NCI-H2196 (cell line): ENCODE results near the gene CRPPA.
"Not testable (repeated sequence)": the region's sequence is repeated elsewhere in the genome, so short reads cannot be mapped to it uniquely, and the experiment has no call there.

Experiments
- DNase-seq: peaks from one replicate; lab custom pipeline; 2025; ENCODE audit not compliant: unreplicated experiment; lab: John Stamatoyannopoulos, UW

The CRPPA gene

DNA sequence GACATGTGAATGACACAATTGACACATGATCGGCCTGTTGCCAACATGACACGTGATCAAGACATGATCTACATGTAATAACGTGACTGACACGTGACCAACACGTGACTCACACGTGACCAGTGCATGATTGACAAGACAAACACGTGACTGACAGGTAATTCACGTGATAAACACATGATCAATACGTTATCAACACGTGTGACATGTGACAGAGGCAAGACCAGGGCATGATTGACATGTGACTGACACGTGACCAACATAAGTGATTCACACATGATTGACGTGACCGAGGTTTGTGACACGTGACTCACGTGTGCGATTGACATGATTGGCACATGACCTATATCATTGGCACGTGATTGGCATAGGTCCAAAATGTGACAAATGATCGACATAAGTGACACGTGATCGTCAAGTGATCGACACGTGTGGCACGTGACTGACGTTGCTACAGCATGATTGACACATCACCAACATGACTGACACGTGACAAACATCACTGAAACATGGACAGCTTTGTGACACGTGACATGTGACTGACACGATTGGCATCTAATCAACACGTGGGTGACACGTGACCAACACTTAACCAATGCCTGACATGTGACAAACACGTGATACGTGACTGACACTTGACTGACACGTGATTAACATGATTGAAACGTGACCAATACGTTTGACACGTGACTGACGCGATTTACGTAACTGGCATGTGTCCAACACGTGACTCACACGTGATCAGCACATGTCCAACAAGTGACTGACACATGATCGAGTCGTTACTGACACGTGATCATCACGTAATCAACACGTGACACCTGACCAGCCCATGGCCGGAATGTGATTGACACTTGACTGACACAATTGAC is 23.0 kb downstream of the CRPPA start:
- DNase-seq = no peak

DNA sequence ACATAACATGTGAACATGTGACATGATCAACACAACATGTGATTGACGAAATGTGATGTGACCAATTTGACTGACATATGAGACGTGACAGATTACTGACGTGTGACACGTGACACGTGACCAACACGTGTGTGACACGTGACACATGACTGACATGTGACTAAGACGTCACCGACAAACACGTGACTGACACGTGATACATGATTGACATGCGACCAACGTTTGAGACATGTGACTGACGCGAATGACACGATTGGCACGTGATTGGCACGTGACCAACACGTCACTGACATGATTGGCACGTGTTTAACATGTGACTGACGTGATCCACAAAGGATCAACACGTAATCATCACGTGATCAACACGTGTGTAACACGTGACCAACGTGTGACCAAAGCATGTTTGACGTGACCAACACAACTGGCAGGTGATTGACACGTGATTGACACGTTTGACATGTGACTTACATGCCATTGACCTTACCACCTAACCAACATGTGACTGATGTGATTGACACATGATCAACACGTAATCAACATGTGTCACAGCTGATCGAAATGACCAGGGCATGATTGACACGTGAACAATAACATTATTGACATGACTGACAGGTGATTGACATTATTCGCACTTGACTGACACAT is 23.7 kb downstream of the CRPPA start:
- DNase-seq = no peak

GRCh38 chr7:16396766-16397500 is 24.4 kb downstream of the CRPPA start:
- no peak for DNase-seq

DNA sequence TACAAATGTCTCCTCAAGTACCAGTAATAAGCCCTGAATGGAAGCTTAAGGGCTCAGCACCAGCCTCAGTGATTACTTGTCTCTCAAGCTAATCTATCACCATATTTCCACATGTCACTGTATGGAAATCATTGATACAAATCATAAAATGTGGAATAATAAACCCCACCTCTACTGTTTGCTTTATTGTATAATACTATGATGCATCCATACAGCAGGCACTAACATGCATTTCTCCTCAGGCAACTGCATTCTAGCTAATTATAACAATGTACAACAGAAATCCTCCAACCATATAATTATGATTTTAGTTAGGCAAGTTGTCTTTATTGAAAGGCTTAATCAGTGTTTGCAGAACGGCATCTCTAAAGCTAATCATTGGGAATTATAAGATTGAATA is 26.2 kb downstream of the CRPPA start:
- DNase-seq = no peak

DNA sequence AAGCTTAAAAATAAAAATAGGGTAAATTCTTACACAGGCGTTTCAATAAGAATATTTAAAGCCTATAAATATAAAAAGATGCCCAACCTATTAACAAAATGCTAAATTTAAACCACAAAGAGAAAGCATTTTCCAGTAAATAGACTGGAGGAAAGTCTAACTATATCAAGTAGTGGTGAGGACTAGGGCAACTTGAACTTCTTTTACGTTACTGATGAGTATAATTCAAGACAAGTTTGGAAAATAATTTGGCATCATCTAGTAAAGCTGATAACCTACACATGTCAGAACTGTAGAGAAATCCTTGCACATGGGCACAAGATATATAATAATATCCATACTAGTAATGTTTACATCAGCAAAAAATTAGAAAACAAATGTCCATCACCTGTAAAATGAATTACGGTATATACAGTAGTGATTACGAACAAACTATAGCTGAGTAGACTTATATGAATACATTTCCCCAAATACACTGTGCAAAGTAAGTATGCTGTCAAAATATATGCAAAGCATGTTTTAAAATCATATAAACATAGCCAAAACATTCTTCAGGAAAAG is 27.4 kb downstream of the CRPPA start:
- DNase-seq = no peak

GRCh38 chr7:16392990-16393523 is 28.3 kb downstream of the CRPPA start:
- no peak for DNase-seq

- not testable (repeated sequence) for DNase-seq
These were observed 37.6 kb downstream of the CRPPA start for GRCh38 chr7:16383786-16384185.

DNA sequence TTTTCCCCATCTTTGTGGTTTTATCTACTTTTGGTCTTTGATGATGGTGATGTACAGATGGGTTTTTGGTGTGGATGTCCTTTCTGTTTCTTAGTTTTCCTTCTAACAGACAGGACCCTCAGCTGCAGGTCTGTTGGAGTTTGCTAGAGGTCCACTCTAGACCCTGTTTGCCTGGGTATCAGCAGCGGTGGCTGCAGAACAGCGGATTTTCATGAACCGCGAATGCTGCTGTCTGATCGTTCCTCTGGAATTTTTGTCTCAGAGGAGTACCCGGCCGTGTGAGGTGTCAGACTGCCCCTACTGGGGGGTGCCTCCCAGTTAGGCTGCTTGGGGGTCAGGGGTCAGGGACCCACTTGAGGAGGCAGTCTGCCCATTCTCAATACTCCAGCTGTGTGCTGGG is 38.2 kb downstream of the CRPPA start:
- not testable (repeated sequence) for DNase-seq
